Mesendoderm (in vitro differentiated cells): ENCODE data around the gene RBM34.

Source experiments
- DNase-seq: peaks from one replicate; pipeline ENCODE4 v3.0.0; 2013
- H2AK5ac ChIP-seq: 2 replicates; pipeline ENCODE4 v1.6.1; 2013; ENCODE audit warnings: low read length, inconsistent platforms
- H2BK120ac ChIP-seq: 2 replicates; pipeline ENCODE4 v1.6.1; 2013; ENCODE audit warnings: low read depth, mild to moderate bottlenecking, low read length, moderate library complexity, mixed read lengths
- H2BK15ac ChIP-seq: replicated peaks from 2 replicates; pipeline ENCODE4 v1.6.1; 2013; ENCODE audit warnings: low read depth, mild to moderate bottlenecking, moderate library complexity
- H2BK5ac ChIP-seq: 2 replicates; pipeline ENCODE4 v1.6.1; 2013; ENCODE audit warnings: low read length, inconsistent platforms
- H3K18ac ChIP-seq: 2 replicates; pipeline ENCODE4 v1.6.1; 2013; ENCODE audit warnings: mild to moderate bottlenecking, low read length, mixed read lengths
- H3K23ac ChIP-seq: one replicate; pipeline ENCODE4 v1.6.1; 2013; ENCODE audit warnings: low read length
- H3K27ac ChIP-seq: 2 replicates; pipeline ENCODE4 v1.5.1; 2013; ENCODE audit warnings: low read depth, mild to moderate bottlenecking, inconsistent platforms, low read length, moderate library complexity
- H3K27me3 ChIP-seq: 2 replicates; pipeline ENCODE4 v1.6.1; 2013; ENCODE audit warnings: low read length, control low read depth, mild to moderate bottlenecking, inconsistent platforms; ENCODE audit not compliant: insufficient read depth, poor library complexity
- H3K36me3 ChIP-seq: 2 replicates; pipeline ENCODE4 v1.6.1; 2013; ENCODE audit warnings: low read length, inconsistent platforms; ENCODE audit not compliant: control insufficient read depth, insufficient read depth
- H3K4ac ChIP-seq: one replicate; pipeline ENCODE4 v1.6.1; 2013; ENCODE audit warnings: low read depth, mild to moderate bottlenecking, low read length, moderate library complexity
- H3K4me1 ChIP-seq: 2 replicates; pipeline ENCODE4 v1.6.1; 2013; ENCODE audit warnings: low read depth, low read length, inconsistent platforms; ENCODE audit not compliant: control insufficient read depth
- H3K4me2 ChIP-seq: 2 replicates; pipeline ENCODE4 v1.6.1; 2013; ENCODE audit warnings: low read length
- H3K4me3 ChIP-seq: 2 replicates; pipeline ENCODE4 v1.5.1; 2013; ENCODE audit warnings: mild to moderate bottlenecking, low read length
- H3K56ac ChIP-seq: one replicate; pipeline ENCODE4 v1.6.1; 2013; ENCODE audit warnings: low read length
- H3K79me1 ChIP-seq: 2 replicates; pipeline ENCODE4 v1.6.1; 2013; ENCODE audit warnings: low read length, inconsistent platforms
- H3K79me2 ChIP-seq: 2 replicates; pipeline ENCODE4 v1.6.1; 2013; ENCODE audit warnings: mild to moderate bottlenecking, low read length; ENCODE audit not compliant: control insufficient read depth, insufficient read depth
- H3K9ac ChIP-seq: 2 replicates; pipeline ENCODE4 v1.6.1; 2013; ENCODE audit warnings: low read length, inconsistent platforms
- H4K5ac ChIP-seq: one replicate; pipeline ENCODE4 v1.6.1; 2013; ENCODE audit warnings: low read length
- H4K8ac ChIP-seq: one replicate; pipeline ENCODE4 v1.6.1; 2013; ENCODE audit warnings: low read depth, mild to moderate bottlenecking, control low read depth, low read length, moderate library complexity
- WGBS: extraction: QIAGEN DNeasy Blood & Tissue Kit; methylation state at CpG from one replicate; pipeline ENCODE4 v1.1.7; 2013; ENCODE audit warnings: low lambda C conversion rate, missing lambda C conversion rate; ENCODE audit not compliant: insufficient coverage; ENCODE audit errors: extremely low coverage; 5-methylcytosine and 5-hydroxymethylcytosine counted together

The RBM34 gene

DNA sequence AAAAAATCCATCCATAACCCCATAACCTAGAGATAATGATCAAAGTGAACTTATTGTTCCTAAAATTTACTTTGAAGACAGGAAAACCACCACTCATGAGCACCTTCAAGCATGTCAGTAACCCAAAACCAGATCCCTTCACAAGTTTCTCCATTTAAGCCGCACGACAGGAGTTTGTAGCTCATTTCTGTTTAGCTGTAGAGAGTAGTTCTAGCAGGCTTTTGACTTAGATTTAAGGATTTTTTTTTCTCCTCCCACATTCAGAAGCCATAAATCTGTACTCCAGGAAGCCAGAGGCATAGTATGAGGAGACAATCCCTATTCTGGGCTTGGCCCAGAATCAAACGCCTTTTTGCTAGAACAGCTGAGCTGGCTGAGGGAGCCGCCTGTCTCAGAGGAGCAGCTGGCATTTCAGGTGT, 58.0 kb downstream of the RBM34 start:
- Histone ChIP-seq H2BK5ac (no peak overlapping the region), H2BK15ac (no peak overlapping the region), H3K27me3 (no peaks in the 10 kb centered on the region), H2AK5ac (no peak overlapping the region), H3K4me2 (no peak overlapping the region), H3K23ac (no peak overlapping the region), H4K8ac (no peak overlapping the region), H4K5ac (no peak overlapping the region), H3K18ac (no peak overlapping the region), H3K4me3 (no peak overlapping the region), H3K36me3 (no peaks in the 10 kb centered on the region), H3K4ac (no peak overlapping the region), H3K27ac (no peak overlapping the region), H3K9ac (no peak overlapping the region), H3K79me2 (no peaks in the 10 kb centered on the region), H3K4me1 (no peaks in the 10 kb centered on the region), H3K79me1 (no peaks in the 10 kb centered on the region), H3K56ac (no peak overlapping the region), H2BK120ac (no peak overlapping the region)
- no peak for DNase-seq
- WGBS: no CpG with 5 or more reads among the region's 4 CpGs

DNA sequence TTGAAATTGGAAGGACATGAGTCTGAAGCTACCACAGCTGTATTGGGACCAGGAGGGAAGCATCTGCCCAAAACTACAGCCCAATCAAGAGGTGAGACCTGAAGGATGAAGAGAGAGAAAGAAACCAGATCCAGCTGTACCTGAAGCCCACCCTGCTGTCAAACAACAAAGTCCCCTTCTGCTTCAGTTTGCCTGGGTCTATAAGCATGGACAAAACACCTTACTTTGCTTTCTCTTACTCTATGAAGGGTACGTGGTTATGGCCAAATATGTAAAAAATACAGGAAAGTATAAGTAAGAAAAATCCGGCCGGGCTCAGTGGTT, 58.8 kb downstream of the RBM34 start:
- Histone ChIP-seq H3K27me3 (no peaks in the 10 kb centered on the region), H3K79me1 (no peaks in the 10 kb centered on the region), H3K79me2 (no peaks in the 10 kb centered on the region), H3K4me1 (no peaks in the 10 kb centered on the region), H3K4ac (no peak overlapping the region), H4K5ac (no peak overlapping the region), H2BK120ac (no peak overlapping the region), H3K4me2 (no peak overlapping the region), H3K27ac (no peak overlapping the region), H2BK15ac (no peak overlapping the region), H3K36me3 (no peaks in the 10 kb centered on the region), H3K18ac (no peak overlapping the region), H3K9ac (no peak overlapping the region), H2BK5ac (no peak overlapping the region), H3K23ac (no peak overlapping the region), H3K4me3 (no peak overlapping the region), H3K56ac (no peak overlapping the region), H2AK5ac (no peak overlapping the region), H4K8ac (no peak overlapping the region)
- no peak for DNase-seq
- WGBS: no CpG with 5 or more reads among the region's 3 CpGs

GRCh38 chr1:235101558-235102258, 59.3 kb downstream of the RBM34 start:
- no peak overlapping the region for H3K27ac ChIP-seq
- no peak for DNase-seq
- H3K79me1 ChIP-seq: no peaks in the 10 kb centered on the region
- H2AK5ac ChIP-seq: no peak overlapping the region
- H3K4me2 ChIP-seq: no peak overlapping the region
- no peak overlapping the region for H3K9ac ChIP-seq
- H3K4me1 ChIP-seq: no peaks in the 10 kb centered on the region
- no peak overlapping the region for H2BK120ac ChIP-seq
- no peak overlapping the region for H3K4ac ChIP-seq
- H4K5ac ChIP-seq: no peak overlapping the region
- no peaks in the 10 kb centered on the region for H3K36me3 ChIP-seq
- H3K4me3 ChIP-seq: no peak overlapping the region
- no CpG with 5 or more reads among the region's 5 CpGs for WGBS
- H2BK15ac ChIP-seq: no peak overlapping the region
- no peaks in the 10 kb centered on the region for H3K79me2 ChIP-seq
- H3K56ac ChIP-seq: no peak overlapping the region
- H2BK5ac ChIP-seq: no peak overlapping the region
- no peaks in the 10 kb centered on the region for H3K27me3 ChIP-seq
- H3K23ac ChIP-seq: no peak overlapping the region
- no peak overlapping the region for H4K8ac ChIP-seq
- no peak overlapping the region for H3K18ac ChIP-seq

- Histone ChIP-seq H3K27ac (no peak overlapping the region), H3K4ac (no peak overlapping the region), H3K36me3 (no peaks in the 10 kb centered on the region)
These were observed 60.8 kb downstream of the RBM34 start for GRCh38 chr1:235100194-235100772.

DNA sequence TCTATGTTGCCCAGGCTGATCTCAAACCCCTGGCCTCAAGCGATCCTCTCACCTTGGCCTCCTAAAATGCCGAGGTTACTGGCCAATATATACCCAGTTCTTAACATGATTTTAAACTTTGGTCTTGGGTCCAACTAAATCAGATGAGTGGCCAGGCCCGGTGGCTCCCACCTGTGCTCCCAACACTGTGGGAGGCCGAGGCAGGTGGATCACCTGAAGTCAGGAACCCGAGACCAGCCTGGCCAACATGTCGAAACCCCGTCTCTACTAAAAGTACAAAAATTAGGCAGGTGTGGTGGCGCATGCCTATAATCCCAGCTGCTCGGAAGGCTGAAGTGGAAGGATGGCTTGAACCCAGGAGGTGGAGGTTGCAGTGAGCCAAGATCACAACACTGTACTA, 62.1 kb downstream of the RBM34 start:
- no peaks in the 10 kb centered on the region for H3K27me3 ChIP-seq
- H3K4me2 ChIP-seq: no peak overlapping the region
- H3K18ac ChIP-seq: no peak overlapping the region
- no peaks in the 10 kb centered on the region for H3K36me3 ChIP-seq
- H2AK5ac ChIP-seq: no peak overlapping the region
- DNase-seq: no peak
- no peaks in the 10 kb centered on the region for H3K4me1 ChIP-seq
- no peak overlapping the region for H3K4me3 ChIP-seq
- H2BK5ac ChIP-seq: no peak overlapping the region
- H3K79me1 ChIP-seq: no peaks in the 10 kb centered on the region
- no peak overlapping the region for H3K4ac ChIP-seq
- no peak overlapping the region for H4K8ac ChIP-seq
- H2BK15ac ChIP-seq: no peak overlapping the region
- no peak overlapping the region for H4K5ac ChIP-seq
- no peak overlapping the region for H3K23ac ChIP-seq
- H3K9ac ChIP-seq: no peak overlapping the region
- H3K56ac ChIP-seq: no peak overlapping the region
- no peaks in the 10 kb centered on the region for H3K79me2 ChIP-seq
- no peak overlapping the region for H2BK120ac ChIP-seq
- no peak overlapping the region for H3K27ac ChIP-seq
- no CpG with 5 or more reads among the region's 9 CpGs for WGBS

More at GRCh38 chr1:235100194-235100772, 60.8 kb downstream of the RBM34 start:
- Histone ChIP-seq H3K23ac (no peak overlapping the region), H2BK5ac (no peak overlapping the region), H3K79me1 (no peaks in the 10 kb centered on the region), H3K4me2 (no peak overlapping the region), H3K4me3 (no peak overlapping the region), H4K8ac (no peak overlapping the region), H2BK120ac (no peak overlapping the region), H3K27me3 (no peaks in the 10 kb centered on the region), H3K79me2 (no peaks in the 10 kb centered on the region), H3K9ac (no peak overlapping the region), H2BK15ac (no peak overlapping the region), H2AK5ac (no peak overlapping the region), H3K18ac (no peak overlapping the region), H4K5ac (no peak overlapping the region), H3K4me1 (no peaks in the 10 kb centered on the region), H3K56ac (no peak overlapping the region)
- WGBS: no CpG with 5 or more reads among the region's 13 CpGs
- peak; percentile 39 for DNase-seq

DNA sequence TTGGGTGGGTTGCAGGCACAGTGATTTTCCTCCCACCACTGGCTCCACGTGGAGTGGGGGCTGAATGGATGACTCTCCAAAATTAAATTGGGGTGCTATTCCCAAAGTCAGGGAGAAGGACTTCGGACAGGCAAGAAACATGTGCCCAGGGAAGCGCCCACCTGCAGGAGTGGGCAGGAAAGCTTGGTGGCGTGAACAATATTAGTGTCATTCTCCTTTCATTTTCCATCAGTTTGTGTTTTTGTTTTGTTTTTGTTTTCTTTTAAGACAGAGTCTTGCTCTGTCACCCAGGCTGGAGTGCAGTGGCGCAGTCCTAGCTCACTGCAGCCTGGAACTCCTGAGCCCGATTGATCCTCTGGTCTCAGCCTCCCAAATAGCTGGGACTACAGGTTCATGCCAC, 62.5 kb downstream of the RBM34 start:
- no peak overlapping the region for H3K9ac ChIP-seq
- H2BK5ac ChIP-seq: no peak overlapping the region
- no peak overlapping the region for H3K56ac ChIP-seq
- H2AK5ac ChIP-seq: no peak overlapping the region
- H3K4me1 ChIP-seq: no peaks in the 10 kb centered on the region
- no peaks in the 10 kb centered on the region for H3K79me1 ChIP-seq
- H3K18ac ChIP-seq: no peak overlapping the region
- H3K27me3 ChIP-seq: no peaks in the 10 kb centered on the region
- no CpG with 5 or more reads among the region's 6 CpGs for WGBS
- no peaks in the 10 kb centered on the region for H3K36me3 ChIP-seq
- no peak overlapping the region for H4K5ac ChIP-seq
- H4K8ac ChIP-seq: no peak overlapping the region
- no peak overlapping the region for H3K4ac ChIP-seq
- DNase-seq: no peak
- H3K79me2 ChIP-seq: no peaks in the 10 kb centered on the region
- H3K4me2 ChIP-seq: no peak overlapping the region
- H3K4me3 ChIP-seq: no peak overlapping the region
- no peak overlapping the region for H2BK15ac ChIP-seq
- H3K23ac ChIP-seq: no peak overlapping the region
- H3K27ac ChIP-seq: no peak overlapping the region
- no peak overlapping the region for H2BK120ac ChIP-seq
